ENCODE data around the gene FGF19. TPM values are rescaled to one million over a fixed set of nuclear protein-coding genes. Genes with fewer than 3 reads are reported as not detected.

FGF19 gene
- total RNA-seq, 3 donors from 2014 or later: not detected

- intact Hi-C loops (cut with DNase I; ENCODE audit: low total_unique reads): no loop called here
- peak; percentile 80 to 90 for DNase-seq (ENCODE audit: low spot score in 2 of 2)
- peaks cover 8 to 9% of the 10 kb centered on the region in 2 donors for H3K4me1 ChIP-seq
- peak overlapping the region in 1 of 2 donors; percentile 50 for H3K27ac ChIP-seq
- TF ChIP-seq POLR2AphosphoS5 (IDR thresholded peaks at IDR 0.05): peak in 2 of 3 donors; percentile 53 to 59
- peak; percentile 79 to 93 (median 88) for TF ChIP-seq CTCF (IDR thresholded peaks at IDR 0.05)
- TF ChIP-seq POLR2A (IDR thresholded peaks at IDR 0.05): no peak
- no peak overlapping the region for H3K4me3 ChIP-seq
- no peaks in the 10 kb centered on the region for H3K36me3 ChIP-seq
- H3K9me3 ChIP-seq: no peaks in the 10 kb centered on the region
- H3K27me3 ChIP-seq: no peaks in the 10 kb centered on the region
Measured at GRCh38 chr11:69670158-69670845, 33.5 kb downstream of the FGF19 start.

- H3K36me3 ChIP-seq: no peaks in the 10 kb centered on the region
Measured at GRCh38 chr11:69669486-69669885, 34.3 kb downstream of the FGF19 start.

GRCh38 chr11:69667619-69668604, 35.9 kb downstream of the FGF19 start:
- H3K27ac ChIP-seq: no peak overlapping the region
- DNase-seq (ENCODE audit: low spot score in 2 of 2): peak in 1 of 2 donors; percentile 45
- no peaks in the 10 kb centered on the region for H3K27me3 ChIP-seq
- intact Hi-C loops (cut with DNase I; ENCODE audit: low total_unique reads): no loop called here
- no peaks in the 10 kb centered on the region for H3K4me1 ChIP-seq
- no peak for TF ChIP-seq CTCF (IDR thresholded peaks at IDR 0.05)
- no peak overlapping the region for H3K4me3 ChIP-seq
- H3K9me3 ChIP-seq: no peaks in the 10 kb centered on the region
- no peaks in the 10 kb centered on the region for H3K36me3 ChIP-seq

More at GRCh38 chr11:69669486-69669885, 34.3 kb downstream of the FGF19 start:
- DNase-seq (ENCODE audit: low spot score in 2 of 2): peak in 1 of 2 donors; percentile 41
- TF ChIP-seq POLR2A (IDR thresholded peaks at IDR 0.05) (no peak), CTCF (IDR thresholded peaks at IDR 0.05) (no peak), POLR2AphosphoS5 (IDR thresholded peaks at IDR 0.05) (no peak)
- intact Hi-C loops (cut with DNase I; ENCODE audit: low total_unique reads): no loop called here
- Histone ChIP-seq H3K9me3 (no peaks in the 10 kb centered on the region), H3K27me3 (no peaks in the 10 kb centered on the region), H3K27ac (peak overlapping the region in 1 of 2 donors; percentile 50), H3K4me1 (peaks cover 8% of the 10 kb centered on the region in 2 donors), H3K4me3 (no peak overlapping the region)

GRCh38 chr11:69666752-69667536, 36.9 kb downstream of the FGF19 start:
- H3K36me3 ChIP-seq: no peaks in the 10 kb centered on the region
- intact Hi-C loops (cut with DNase I; ENCODE audit: low total_unique reads): no loop called here
- no peaks in the 10 kb centered on the region for H3K27me3 ChIP-seq
- H3K4me3 ChIP-seq: no peak overlapping the region
- TF ChIP-seq POLR2A (IDR thresholded peaks at IDR 0.05) (no peak), CTCF (IDR thresholded peaks at IDR 0.05) (no peak), POLR2AphosphoS5 (IDR thresholded peaks at IDR 0.05) (no peak)
- H3K4me1 ChIP-seq: no peaks in the 10 kb centered on the region
- peak in 1 of 2 donors; percentile 45 for DNase-seq (ENCODE audit: low spot score in 2 of 2)
- H3K27ac ChIP-seq: no peak overlapping the region
- no peaks in the 10 kb centered on the region for H3K9me3 ChIP-seq

Measured in breast epithelium (tissue), 4 donors.